Mesothelial cell of epicardium (in vitro differentiated cells): ENCODE results near the gene ALOXE3. TPM values are rescaled to one million over a fixed set of nuclear protein-coding genes. Genes with fewer than 3 reads are reported as not detected.

ENCODE experiments used
- DNase-seq, 2 experiments: peaks; one replicate each; pipeline ENCODE4 v3.0.0; 2021; ENCODE audit warnings: low spot score in 2 of 2; ENCODE audit not compliant: unreplicated experiment in 2 of 2
- H3K27ac Mint-ChIP-seq: 2 replicates; pipeline ENCODE4 v1.8.0; 2021; ENCODE audit warnings: mixed read lengths
- H3K27me3 Mint-ChIP-seq: 2 replicates; pipeline ENCODE4 v1.8.0; 2021; ENCODE audit warnings: low read depth, mixed read lengths
- H3K36me3 Mint-ChIP-seq: 2 replicates; pipeline ENCODE4 v1.8.0; 2021; ENCODE audit warnings: mixed read lengths
- H3K4me1 Mint-ChIP-seq: 2 replicates; pipeline ENCODE4 v1.8.0; 2021; ENCODE audit warnings: mixed read lengths
- H3K4me3 Mint-ChIP-seq: 2 replicates; pipeline ENCODE4 v1.8.0; 2021; ENCODE audit warnings: mild to moderate bottlenecking, moderate library complexity, mixed read lengths
- H3K9me3 Mint-ChIP-seq: 2 replicates; pipeline ENCODE4 v1.8.0; 2021; ENCODE audit warnings: mixed read lengths
- total RNA-seq: library from RNA; stranded (reverse); gene quantifications from 3 replicates; pipeline ENCODE4 v1.2.1, GENCODE V29; 2021
- TF ChIP-seq, protein P1 (sequence below): fragments of 200-600 bp; sonication (generic); IDR thresholded peaks from one replicate; pipeline ENCODE4 v1.5.0; 2021; ENCODE audit warnings: antibody characterized with exemption; ENCODE audit not compliant: unreplicated experiment

The ALOXE3 gene
- total RNA-seq, 1 donor from 2014 or later = 0.09 TPM

DNA sequence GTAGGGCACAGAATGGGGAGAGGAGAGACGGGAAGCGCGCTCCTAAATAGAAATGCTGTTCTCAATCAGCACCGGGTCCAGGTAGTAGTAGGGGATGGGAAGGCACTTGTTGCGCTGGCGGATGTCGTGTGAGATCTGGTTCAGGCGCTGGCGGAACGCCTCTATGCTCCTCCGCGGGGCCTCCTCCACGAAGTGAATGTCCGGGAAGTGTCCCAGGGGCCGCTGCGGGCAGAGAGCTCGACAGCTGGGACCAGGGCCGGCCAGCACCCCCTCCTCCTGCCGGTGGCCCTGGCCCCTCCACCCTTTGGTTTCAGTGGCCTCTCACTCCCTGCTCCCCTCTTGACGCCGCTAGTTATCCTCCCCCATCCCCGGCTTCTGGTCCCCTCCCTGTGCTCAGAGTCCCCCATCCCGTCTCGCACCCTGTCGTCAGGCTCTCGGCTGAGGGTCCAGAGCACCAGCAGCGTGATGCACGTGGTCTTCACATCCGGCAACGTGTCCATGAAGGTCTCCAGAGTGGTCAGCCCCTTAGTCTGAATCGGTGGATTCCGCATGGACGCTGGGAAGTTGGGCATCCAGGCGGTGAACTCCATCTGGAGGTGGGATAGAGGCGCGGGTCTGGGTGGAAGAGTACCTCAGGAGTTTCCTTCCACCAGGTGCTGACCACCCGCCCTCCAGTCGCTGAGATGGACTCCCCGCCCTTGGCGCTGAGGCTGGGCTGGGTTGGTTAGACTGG is 45.4 kb downstream of the ALOXE3 start:
- TF ChIP-seq, protein P1, sequence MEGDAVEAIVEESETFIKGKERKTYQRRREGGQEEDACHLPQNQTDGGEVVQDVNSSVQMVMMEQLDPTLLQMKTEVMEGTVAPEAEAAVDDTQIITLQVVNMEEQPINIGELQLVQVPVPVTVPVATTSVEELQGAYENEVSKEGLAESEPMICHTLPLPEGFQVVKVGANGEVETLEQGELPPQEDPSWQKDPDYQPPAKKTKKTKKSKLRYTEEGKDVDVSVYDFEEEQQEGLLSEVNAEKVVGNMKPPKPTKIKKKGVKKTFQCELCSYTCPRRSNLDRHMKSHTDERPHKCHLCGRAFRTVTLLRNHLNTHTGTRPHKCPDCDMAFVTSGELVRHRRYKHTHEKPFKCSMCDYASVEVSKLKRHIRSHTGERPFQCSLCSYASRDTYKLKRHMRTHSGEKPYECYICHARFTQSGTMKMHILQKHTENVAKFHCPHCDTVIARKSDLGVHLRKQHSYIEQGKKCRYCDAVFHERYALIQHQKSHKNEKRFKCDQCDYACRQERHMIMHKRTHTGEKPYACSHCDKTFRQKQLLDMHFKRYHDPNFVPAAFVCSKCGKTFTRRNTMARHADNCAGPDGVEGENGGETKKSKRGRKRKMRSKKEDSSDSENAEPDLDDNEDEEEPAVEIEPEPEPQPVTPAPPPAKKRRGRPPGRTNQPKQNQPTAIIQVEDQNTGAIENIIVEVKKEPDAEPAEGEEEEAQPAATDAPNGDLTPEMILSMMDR = no peak
- Mint-ChIP-seq H3K36me3 (no peaks in the 10 kb centered on the region), H3K4me3 (peak overlapping the region; percentile 44), H3K9me3 (no peaks in the 10 kb centered on the region), H3K4me1 (peaks cover 13% of the 10 kb centered on the region), H3K27ac (no peak overlapping the region), H3K27me3 (peaks cover 100% of the 10 kb centered on the region)
- DNase-seq = no peak

DNA sequence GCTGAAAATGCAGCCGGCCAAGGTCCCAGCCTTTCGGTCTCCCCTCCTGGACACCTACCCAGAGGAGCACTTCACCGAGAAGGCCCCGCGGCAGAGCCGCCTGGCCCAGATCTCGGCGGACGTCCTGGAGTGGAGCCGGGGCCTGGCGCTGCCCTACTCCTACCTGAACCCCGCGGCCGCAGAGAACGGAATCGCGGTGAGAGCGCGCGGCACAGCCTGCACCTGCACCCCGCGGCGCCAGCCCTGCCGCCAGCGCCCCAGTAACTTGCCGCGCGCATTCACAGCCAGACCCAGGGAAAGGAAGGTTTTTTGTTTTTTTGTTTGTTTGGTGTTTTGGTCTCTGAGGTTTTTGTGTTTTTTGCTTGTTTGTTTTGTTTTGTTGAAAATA is 46.0 kb downstream of the ALOXE3 start:
- TF ChIP-seq, protein P1 = no peak
- no peak overlapping the region for H3K27ac Mint-ChIP-seq
- DNase-seq = no peak
- H3K36me3 Mint-ChIP-seq = no peaks in the 10 kb centered on the region
- peaks cover 100% of the 10 kb centered on the region for H3K27me3 Mint-ChIP-seq
- H3K4me3 Mint-ChIP-seq = peak overlapping the region; percentile 44
- H3K4me1 Mint-ChIP-seq = peaks cover 13% of the 10 kb centered on the region
- no peaks in the 10 kb centered on the region for H3K9me3 Mint-ChIP-seq

DNA sequence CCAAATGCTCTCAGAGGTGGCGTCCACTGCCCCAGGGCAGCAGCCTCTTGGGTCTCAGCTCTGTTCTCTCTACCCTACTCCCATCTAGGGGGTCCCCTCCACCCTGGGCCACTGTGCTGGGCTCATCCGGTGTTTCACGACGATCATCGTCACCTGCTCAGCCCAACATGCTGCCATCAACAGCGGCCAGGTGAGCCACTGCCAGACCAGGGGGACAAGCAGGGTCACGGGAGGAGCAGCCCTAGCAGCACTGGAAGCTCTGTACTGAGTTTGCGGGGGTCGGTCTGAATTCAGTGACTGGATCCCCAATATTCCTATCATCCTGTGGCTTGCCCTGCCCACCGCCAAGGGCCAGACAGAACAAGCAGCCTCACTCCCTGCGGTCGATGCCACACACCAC is 46.8 kb downstream of the ALOXE3 start:
- TF ChIP-seq, protein P1 = no peak
- Mint-ChIP-seq H3K4me3 (no peak overlapping the region), H3K27ac (no peak overlapping the region), H3K4me1 (peaks cover 13% of the 10 kb centered on the region), H3K27me3 (peaks cover 100% of the 10 kb centered on the region), H3K9me3 (no peaks in the 10 kb centered on the region), H3K36me3 (no peaks in the 10 kb centered on the region)
- no peak for DNase-seq

DNA sequence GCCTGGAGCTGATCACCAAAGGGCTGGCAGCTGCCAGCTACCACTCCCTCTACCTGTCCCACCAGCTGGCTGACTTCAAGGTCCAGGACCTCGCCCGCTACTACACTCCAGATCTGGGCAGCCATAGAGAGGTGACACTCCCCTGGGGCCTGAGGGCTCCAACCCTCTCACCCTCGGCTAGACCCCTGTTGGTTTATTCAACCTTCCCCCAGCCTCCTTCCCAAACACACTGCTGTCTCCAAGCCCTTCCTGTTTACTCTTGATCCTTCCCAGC is 48.8 kb downstream of the ALOXE3 start:
- DNase-seq = no peak
- Mint-ChIP-seq H3K4me1 (peaks cover 13% of the 10 kb centered on the region), H3K4me3 (no peak overlapping the region), H3K27ac (no peak overlapping the region), H3K36me3 (no peaks in the 10 kb centered on the region), H3K27me3 (peaks cover 100% of the 10 kb centered on the region), H3K9me3 (no peaks in the 10 kb centered on the region)
- TF ChIP-seq, protein P1 = no peak

DNA sequence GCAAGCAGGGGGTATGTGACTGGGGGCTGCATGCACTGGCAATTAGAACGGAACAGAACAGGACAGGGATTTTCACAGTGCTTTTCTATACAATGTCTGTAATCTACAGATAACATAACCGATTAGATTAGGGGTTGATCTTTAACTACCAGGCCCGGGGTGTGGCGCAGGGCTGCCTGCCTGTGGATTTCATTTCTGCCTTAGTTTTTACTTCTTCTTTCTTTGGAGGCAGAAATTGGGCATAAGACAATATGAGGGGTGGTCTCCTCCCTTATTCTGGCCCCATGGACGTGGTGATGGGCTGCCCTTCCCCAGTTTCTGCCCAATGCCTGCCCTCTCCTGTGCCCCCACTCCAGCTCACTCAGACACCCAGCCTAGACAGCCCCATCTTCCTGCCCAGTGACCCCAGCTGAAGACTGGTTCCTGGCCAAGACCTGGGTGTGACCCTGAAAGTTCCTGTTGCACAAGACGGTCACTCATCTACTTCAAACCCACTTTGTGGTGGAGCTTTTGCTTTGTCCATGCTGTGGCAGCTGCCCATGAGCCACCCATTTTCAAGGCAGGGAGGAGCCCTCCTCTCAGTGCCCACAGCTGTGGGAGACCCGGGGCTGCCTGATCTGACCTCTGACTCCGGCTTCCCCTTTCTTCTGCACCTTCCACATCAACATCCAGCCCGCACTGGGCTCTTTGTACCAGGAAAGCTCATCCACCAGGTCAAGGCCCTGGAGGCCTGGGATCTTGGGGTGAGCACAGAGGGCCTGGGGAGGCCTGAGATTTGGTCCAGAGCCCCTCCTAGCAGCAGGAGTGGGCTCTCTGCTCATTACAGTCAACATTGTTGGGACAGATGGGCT is 49.4 kb downstream of the ALOXE3 start:
- Mint-ChIP-seq H3K27me3 (peaks cover 100% of the 10 kb centered on the region), H3K4me3 (no peak overlapping the region), H3K27ac (no peak overlapping the region), H3K36me3 (no peaks in the 10 kb centered on the region), H3K9me3 (no peaks in the 10 kb centered on the region), H3K4me1 (peaks cover 13% of the 10 kb centered on the region)
- TF ChIP-seq, protein P1 = no peak
- DNase-seq = no peak
